Cardiac fibroblast (primary cell): ENCODE measurements around the gene MARCHF6.

Source experiments
- DNase-seq, 2 donors: peaks; one replicate each; pipeline versions ENCODE4 v3.0.0 to v3.0.0-alpha.2; 2010; ENCODE audit warnings: low read depth in 2 of 2
- H3K4me3 ChIP-seq, 2 donors: replicated peaks in 1 of 2; 1 replicate in 1 of 2; 2 replicates in 1 of 2; pipeline ENCODE4 v1.5.1; 2011; ENCODE audit warnings: low read depth in 2 of 2, low read length in 2 of 2, mild to moderate bottlenecking in 2 of 2, moderate library complexity in 1 of 2
- CTCF ChIP-seq: IDR thresholded peaks from one replicate; pipeline ENCODE4 v1.5.1; 2011; ENCODE audit warnings: low read depth, mild to moderate bottlenecking, low read length, inconsistent platforms

Gene MARCHF6

GRCh38 chr5:10328323-10328722 is 25.2 kb upstream of the MARCHF6 start:
- H3K4me3 ChIP-seq: no peak overlapping the region
- TF ChIP-seq CTCF: no peak
- no peak for DNase-seq

GRCh38 chr5:10329446-10329819 is 24.1 kb upstream of the MARCHF6 start:
- H3K4me3 ChIP-seq: no peak overlapping the region
- no peak for DNase-seq
- no peak for TF ChIP-seq CTCF

GRCh38 chr5:10329820-10330481 is 23.5 kb upstream of the MARCHF6 start:
- TF ChIP-seq CTCF: no peak
- H3K4me3 ChIP-seq: no peak overlapping the region
- peak; percentile 68 to 86 for DNase-seq

GRCh38 chr5:10330511-10331230 is 22.8 kb upstream of the MARCHF6 start:
- H3K4me3 ChIP-seq: no peak overlapping the region
- no peak for TF ChIP-seq CTCF
- no peak for DNase-seq

- no peak overlapping the region for H3K4me3 ChIP-seq
- peak; percentile 63 to 92 for DNase-seq
- no peak for TF ChIP-seq CTCF
Measured at GRCh38 chr5:10331341-10331796, 22.1 kb upstream of the MARCHF6 start.

GRCh38 chr5:10332301-10332700 is 21.2 kb upstream of the MARCHF6 start:
- no peak for DNase-seq
- no peak for TF ChIP-seq CTCF
- no peak overlapping the region for H3K4me3 ChIP-seq
